ENCODE data around the gene TMC8.

The TMC8 gene

GRCh38 chr17:78130090-78130436 is 508 bp upstream of the TMC8 start:
- no peaks in the 10 kb centered on the region for H3K9me3 ChIP-seq (ENCODE audit: insufficient read depth, low read length, severe bottlenecking)
- peaks cover 82% of the 10 kb centered on the region for H3K4me1 ChIP-seq (ENCODE audit: insufficient read depth, low read length)
- no peak overlapping the region; the same call in 1 of the 2 replicates for H2AFZ ChIP-seq (ENCODE audit: low read depth, low read length)
- H3K9ac ChIP-seq (ENCODE audit: low read depth, low read length), result peak overlapping the region; percentile 70
- no peak for DNase-seq
- peak overlapping the region in 1 of 2 experiments; percentile 71; a peak in 2 of 4 replicates for H3K4me3 ChIP-seq (ENCODE audit: low read depth in 1 of 2, low read length in 2 of 2)
- TF ChIP-seq EZH2 (IDR thresholded peaks at IDR 0.05; ENCODE audit: borderline replicate concordance, low read depth, low read length, severe bottlenecking) (no peak), CTCF (IDR thresholded peaks at IDR 0.05; ENCODE audit: borderline replicate concordance, extremely low read depth, low read length, poor library complexity, severe bottlenecking) (no peak)
- peaks cover 27% of the 10 kb centered on the region for H3K36me3 ChIP-seq (ENCODE audit: insufficient read depth, low read length)
- peaks cover 12% of the 10 kb centered on the region for H3K79me2 ChIP-seq (ENCODE audit: insufficient read depth, low read length)
- H3K4me2 ChIP-seq (ENCODE audit: insufficient read depth, low read length), result peak overlapping the region; percentile 94
- ATAC-seq (ENCODE audit: insufficient read depth, low read depth), result peak; percentile 1
- no peaks in the 10 kb centered on the region for H3K27me3 ChIP-seq (ENCODE audit: insufficient read depth, low read length, poor library complexity)
- peaks cover 26% of the 10 kb centered on the region for H4K20me1 ChIP-seq (ENCODE audit: insufficient read depth, low read length)
- peak overlapping the region; percentile 97 for H3K27ac ChIP-seq (ENCODE audit: low read length)

GRCh38 chr17:78131172-78132083 is 857 bp downstream of the TMC8 start:
- Histone ChIP-seq H3K4me1 (ENCODE audit: insufficient read depth, low read length) (peaks cover 77% of the 10 kb centered on the region), H3K9me3 (ENCODE audit: insufficient read depth, low read length, severe bottlenecking) (no peaks in the 10 kb centered on the region), H3K27ac (ENCODE audit: low read length) (peak overlapping the region; percentile 97), H3K36me3 (ENCODE audit: insufficient read depth, low read length) (peaks cover 41% of the 10 kb centered on the region), H4K20me1 (ENCODE audit: insufficient read depth, low read length) (peaks cover 30% of the 10 kb centered on the region), H3K4me2 (ENCODE audit: insufficient read depth, low read length) (peak overlapping the region; percentile 94), H3K79me2 (ENCODE audit: insufficient read depth, low read length) (peaks cover 12% of the 10 kb centered on the region), H3K9ac (ENCODE audit: low read depth, low read length) (peak overlapping the region; percentile 70), H2AFZ (ENCODE audit: low read depth, low read length) (peak overlapping the region; percentile 51; the same call in 1 of the 2 replicates), H3K27me3 (ENCODE audit: insufficient read depth, low read length, poor library complexity) (no peaks in the 10 kb centered on the region), H3K4me3 (ENCODE audit: low read depth in 1 of 2, low read length in 2 of 2) (peak overlapping the region; percentile 25 to 71; a peak in 3 of 4 replicates)
- DNase-seq (peak; percentile 53), ATAC-seq (ENCODE audit: insufficient read depth, low read depth) (peak; percentile 20)
- TF ChIP-seq CTCF (IDR thresholded peaks at IDR 0.05; ENCODE audit: borderline replicate concordance, extremely low read depth, low read length, poor library complexity, severe bottlenecking) (peak; percentile 26), EZH2 (IDR thresholded peaks at IDR 0.05; ENCODE audit: borderline replicate concordance, low read depth, low read length, severe bottlenecking) (no peak)

GRCh38 chr17:78132084-78132676 is 1.6 kb downstream of the TMC8 start:
- Histone ChIP-seq H3K4me3 (ENCODE audit: low read depth in 1 of 2, low read length in 2 of 2) (peak overlapping the region; percentile 25 to 71; a peak in 3 of 4 replicates), H3K9me3 (ENCODE audit: insufficient read depth, low read length, severe bottlenecking) (no peaks in the 10 kb centered on the region), H2AFZ (ENCODE audit: low read depth, low read length) (no peak overlapping the region), H3K9ac (ENCODE audit: low read depth, low read length) (peak overlapping the region; percentile 70), H3K4me1 (ENCODE audit: insufficient read depth, low read length) (peaks cover 70% of the 10 kb centered on the region), H3K36me3 (ENCODE audit: insufficient read depth, low read length) (peaks cover 42% of the 10 kb centered on the region), H3K79me2 (ENCODE audit: insufficient read depth, low read length) (peaks cover 12% of the 10 kb centered on the region), H4K20me1 (ENCODE audit: insufficient read depth, low read length) (peaks cover 35% of the 10 kb centered on the region), H3K27me3 (ENCODE audit: insufficient read depth, low read length, poor library complexity) (no peaks in the 10 kb centered on the region), H3K4me2 (ENCODE audit: insufficient read depth, low read length) (peak overlapping the region; percentile 94), H3K27ac (ENCODE audit: low read length) (peak overlapping the region; percentile 33)
- DNase-seq (peak; percentile 71), ATAC-seq (ENCODE audit: insufficient read depth, low read depth) (no peak)
- no peak for TF ChIP-seq EZH2 (IDR thresholded peaks at IDR 0.05; ENCODE audit: borderline replicate concordance, low read depth, low read length, severe bottlenecking)
- no peak for TF ChIP-seq CTCF (IDR thresholded peaks at IDR 0.05; ENCODE audit: borderline replicate concordance, extremely low read depth, low read length, poor library complexity, severe bottlenecking)

All from DND-41 (cell line).